DMS114 treated with DMSO at 0.1 percent for 48 hours (cell line): ENCODE results near the gene SUV39H2.
A peak's percentile ranks its signal among the peaks of the same experiment; 100 is the strongest.
"Not testable (repeated sequence)": the region's sequence is repeated elsewhere in the genome, so short reads cannot be mapped to it uniquely, and the experiment has no call there.

ENCODE experiments used
- DNase-seq: peaks from one replicate; lab custom pipeline; 2025; ENCODE audit not compliant: unreplicated experiment; lab: John Stamatoyannopoulos, UW

Gene SUV39H2

DNA sequence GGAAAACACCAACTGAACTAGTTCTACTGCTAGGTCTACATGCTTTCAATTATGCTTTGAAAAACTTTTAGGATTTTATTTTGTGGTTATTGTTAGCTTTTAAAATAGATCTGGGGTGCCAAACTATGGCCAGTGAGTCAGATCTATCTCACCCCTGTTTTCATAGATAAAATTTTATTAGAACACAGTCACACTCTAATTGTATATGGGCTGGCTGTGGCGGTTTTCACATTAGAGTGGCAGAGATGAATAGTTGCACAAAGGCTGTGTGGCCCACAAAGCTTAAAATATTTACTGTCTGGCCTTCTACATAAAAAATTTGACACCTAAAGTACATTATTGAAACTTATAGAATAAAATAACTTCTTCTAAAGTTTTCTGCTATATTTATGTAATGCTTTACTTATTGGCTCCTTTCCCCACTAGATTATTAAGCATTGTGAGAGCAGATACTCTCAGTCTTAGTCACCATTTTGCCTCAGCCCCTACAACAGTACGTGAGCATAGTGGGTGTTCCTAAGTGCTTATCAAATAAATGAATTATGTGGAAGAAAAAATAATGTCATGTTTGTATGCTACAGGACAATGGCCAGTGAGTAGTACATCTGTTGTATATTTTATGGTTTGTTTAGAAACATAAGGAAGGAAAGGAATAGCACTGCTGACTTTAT, 5.4 kb upstream of the SUV39H2 start:
- DNase-seq, result no peak

DNA sequence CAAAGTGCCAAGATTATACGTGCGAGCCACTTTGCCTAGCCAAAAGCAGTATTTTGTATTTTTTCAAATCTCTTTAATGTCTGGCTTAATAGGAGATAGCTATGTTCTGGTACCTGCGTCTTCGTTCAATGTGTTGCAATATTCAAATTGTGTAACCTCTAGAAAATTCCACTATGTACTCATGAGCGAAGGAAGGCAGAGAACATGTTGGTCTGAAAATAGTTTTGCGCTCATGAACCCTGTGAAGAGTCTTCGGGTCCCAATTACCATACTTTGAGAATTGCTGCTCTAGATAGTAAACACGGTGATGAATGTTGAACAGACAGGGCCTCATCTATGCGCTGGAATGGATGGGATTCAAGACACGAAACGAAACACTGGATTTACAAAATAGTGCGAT, 2.7 kb upstream of the SUV39H2 start:
- DNase-seq, result no peak

DNA sequence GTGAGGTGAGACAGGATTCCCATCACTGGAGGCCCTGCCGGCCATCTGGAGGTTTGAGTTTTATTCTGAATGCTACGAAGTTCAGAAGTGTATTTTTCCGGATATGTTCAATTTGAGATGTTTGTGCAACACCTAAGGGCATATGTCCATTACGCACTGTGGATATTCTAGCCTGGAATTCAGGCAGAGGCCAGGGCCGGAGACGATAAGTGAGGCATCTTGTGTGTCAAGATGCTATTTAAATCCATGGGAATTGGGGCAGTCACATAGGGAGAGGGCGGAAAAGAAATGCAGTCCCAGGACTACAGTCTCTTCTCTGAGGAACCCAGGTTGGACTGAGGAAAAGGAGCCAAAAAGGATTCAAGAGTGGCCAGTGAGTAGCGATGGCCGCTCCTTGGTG, 1.9 kb upstream of the SUV39H2 start:
- no peak for DNase-seq

DNA sequence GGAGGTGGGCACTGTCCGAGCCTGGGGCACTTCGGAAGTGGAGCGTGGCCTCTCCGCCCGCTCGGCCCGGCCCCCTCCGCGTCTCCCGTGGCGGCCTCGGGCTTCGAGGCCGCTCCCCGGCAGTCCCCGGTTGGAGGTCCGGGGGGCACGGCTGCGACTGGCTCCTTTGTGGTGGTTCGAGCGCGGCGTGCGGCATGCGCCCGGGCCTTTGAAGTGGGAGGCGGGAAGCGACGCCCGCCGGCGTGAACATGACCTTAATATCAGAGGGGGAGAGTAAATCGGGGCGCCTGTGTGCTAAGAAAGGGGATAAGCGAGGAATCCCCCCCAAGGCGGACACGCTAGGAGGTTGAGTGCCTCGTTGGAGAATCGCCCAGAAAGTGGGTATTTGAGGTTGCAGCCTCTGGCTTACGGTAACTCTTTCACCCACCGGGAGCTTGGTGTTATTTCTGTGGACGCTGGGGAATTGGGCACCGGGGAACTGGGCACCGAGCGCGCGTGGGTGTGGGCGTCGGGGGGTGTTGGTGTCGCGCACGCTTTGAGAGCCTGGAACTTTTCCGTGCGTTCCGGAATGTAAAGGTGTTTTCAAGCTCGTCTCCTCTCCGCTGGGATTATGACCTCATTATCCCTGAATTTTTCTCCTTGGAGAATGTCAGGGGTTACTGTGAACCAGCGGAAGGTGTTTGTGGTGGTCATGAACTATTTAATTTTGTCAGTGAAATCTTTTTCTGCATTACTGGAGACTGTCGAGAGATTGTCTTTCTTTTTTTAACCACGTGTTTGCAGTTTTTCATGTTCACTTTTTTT, 660 bp downstream of the SUV39H2 start:
- DNase-seq, result no peak

DNA sequence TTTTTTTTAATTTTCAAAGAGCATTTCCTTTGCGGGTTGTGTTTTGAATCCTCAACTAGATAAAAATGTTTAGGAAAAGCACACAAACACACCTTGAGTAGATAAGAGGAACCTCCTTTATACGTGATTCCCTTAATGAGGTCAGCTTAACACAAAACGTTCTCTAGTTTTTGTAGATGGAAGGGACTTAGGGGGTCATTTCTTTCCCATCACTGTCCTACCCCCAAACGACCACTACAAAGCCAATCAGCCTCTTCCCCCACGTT, 1.2 kb downstream of the SUV39H2 start:
- DNase-seq, result no peak

DNA sequence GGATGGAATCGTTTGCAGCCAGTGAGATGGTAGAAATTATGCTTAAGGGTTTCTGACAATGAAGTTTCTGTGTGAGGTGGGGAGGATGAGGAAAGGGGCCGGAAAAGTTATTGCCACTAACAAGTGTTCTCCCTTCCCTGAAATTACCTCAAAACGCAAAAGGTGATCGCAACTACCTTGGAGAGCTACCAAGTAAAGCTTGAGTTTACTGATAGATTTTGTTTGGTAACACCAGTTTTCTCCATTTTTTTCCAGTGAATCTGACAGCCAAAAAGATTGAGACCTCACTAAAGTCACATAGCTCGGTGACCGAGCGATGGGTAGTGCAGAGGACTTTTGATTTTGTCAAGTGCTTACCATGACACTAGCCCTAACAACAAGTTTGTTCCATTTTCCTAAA, 1.6 kb downstream of the SUV39H2 start:
- no peak for DNase-seq

DNA sequence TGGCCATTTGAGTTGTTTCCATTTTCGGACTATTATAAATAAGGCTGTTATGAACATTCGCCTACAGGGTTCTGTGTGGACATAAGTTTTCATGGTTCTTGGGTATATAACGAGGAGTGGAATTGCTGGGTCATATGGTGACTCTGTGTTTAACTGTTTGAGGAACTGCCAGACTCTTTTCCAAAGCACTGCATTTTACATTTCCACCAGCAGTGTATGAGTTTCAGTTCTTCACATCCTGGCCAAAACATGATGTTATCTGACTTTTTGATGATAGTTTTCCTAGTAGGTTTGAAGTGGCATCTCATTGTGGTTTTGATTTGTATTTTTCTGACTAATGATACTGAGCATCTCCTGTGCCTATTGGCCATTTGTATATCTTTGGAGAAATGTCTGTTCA, 5.4 kb downstream of the SUV39H2 start:
- no peak for DNase-seq

DNA sequence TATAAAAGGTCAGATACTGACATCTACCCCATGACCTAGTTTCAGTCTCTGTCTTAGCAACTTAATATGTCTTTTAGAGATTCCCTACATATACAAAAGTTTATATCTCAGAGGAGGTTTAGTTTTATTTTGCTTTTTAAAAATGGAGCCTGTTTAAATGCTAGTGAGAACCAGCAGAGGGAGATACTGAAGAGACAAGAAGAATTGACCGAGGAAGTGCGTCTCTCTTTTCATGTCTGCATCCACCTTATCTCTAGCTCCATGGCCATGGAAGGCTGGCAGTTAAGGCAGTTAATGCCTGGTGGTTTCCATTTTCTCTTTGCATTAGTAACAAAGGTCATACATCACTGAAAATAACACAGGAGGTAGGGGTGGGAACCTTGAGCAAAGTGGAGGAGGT, 10.7 kb downstream of the SUV39H2 start:
- peak; percentile 22 for DNase-seq

DNA sequence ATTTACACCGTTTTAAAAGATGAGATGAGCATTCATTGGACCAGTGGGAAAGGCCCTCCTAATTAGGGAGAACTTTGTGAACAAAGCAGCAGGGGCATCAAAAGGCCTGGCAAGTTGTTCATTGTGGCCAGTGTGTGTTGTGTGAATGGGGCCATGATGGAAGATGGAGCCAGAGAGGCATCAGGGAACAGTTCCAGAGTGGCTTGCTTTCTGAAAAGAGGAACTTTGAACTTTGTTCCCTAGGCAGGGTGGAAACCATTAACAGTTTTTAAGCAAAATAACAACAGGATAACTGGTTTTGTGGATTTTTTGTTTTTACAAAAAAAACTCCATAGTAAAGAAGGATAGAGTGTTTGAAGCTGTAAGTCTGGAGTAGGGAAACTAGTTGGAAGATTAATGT, 12.5 kb downstream of the SUV39H2 start:
- DNase-seq, result no peak

DNA sequence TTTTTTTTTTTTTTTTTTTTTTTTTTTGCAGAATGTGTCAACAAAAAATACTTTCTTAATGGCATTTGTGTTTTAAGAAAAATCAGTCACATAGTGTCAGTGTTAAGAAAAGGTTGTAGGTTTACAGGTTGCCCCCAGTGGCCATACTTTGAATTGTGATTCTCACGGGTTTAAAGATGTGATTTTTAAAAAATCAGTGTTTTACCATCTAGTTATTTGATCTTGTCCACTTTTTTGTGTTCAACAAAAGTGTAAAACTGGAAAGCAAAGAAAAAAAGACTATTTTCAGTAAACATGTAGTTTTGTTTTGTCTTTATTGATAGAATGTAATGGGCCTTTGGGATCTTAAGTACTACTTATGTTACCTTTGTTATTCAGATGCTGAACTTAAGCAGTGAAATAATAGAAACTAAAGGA, 25.7 kb downstream of the SUV39H2 start:
- peak; percentile 22 for DNase-seq

DNA sequence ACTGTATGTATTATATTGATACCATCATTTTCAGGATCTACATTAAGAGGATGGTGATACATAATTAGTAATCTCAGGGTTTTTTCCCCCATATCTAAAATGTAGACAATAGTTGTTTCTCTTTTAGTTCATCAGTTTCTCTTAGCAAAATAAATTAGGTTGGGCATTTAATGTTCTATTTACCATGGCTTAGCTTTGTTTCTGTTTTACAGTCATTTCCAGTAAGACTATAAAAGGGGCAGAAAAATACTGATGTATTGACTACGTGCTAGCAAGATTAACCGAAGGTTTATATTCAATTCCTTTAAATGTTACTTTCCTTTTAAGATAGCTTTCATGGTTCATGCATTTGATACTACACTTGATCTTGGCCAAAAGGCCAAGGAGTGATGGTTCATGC, 26.2 kb downstream of the SUV39H2 start:
- DNase-seq, result no peak

DNA sequence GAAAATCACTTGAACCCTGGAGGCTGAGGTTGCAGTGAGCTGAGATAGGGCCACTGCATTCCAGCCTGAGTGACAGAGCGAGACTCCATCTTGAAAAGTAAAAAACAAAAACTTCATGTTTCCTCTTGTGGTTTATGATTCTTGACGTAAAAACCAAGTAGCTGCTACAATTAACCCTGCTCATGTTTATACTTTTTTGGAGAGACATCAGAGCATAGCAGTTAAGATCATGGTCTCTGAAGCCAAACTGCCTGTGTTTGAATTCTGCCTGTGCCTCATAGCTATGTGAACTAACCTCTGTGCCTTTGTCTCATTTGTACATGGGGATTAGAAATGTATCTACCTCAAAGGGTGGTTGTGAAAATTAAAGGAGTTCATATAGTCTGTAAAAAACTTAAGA, 27.2 kb downstream of the SUV39H2 start:
- no peak for DNase-seq

DNA sequence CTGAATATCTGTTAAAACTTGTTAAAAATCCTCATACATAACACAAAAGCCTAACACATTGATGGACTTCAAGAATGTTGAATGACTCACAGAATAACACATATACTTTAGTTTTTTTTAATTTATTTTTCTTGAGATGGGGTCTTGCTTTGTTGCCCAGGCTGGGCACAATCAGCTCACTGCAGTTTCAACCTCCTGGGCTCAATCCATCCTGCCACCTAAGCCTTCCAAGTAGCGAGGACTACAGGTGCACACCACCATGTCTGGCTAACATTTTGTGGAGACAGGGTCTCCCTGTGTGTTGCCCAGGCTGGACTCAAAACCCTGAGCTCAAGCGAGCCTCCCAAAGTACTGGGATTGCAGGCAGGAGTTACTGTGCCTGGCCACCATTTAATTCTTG, 28.1 kb downstream of the SUV39H2 start:
- no peak for DNase-seq

DNA sequence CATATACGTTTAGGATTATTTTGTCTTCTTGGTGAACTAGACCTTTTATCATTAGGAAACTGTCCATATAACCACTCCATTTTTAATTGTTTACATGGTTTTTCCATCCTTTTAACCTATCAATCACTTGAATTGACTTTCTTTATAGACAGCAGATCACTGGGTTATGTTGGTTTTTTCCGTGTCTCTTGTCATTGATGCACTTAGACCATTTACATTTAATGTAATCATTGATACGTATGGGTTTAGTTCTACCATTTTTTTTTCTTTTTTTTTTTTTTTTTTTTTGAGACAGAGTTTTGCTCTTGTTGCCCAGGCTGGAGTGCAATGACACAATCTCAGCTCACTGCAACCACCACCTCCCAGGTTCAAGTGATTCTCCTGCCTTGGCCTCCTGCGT, 28.9 kb downstream of the SUV39H2 start:
- DNase-seq, result not testable (repeated sequence)

DNA sequence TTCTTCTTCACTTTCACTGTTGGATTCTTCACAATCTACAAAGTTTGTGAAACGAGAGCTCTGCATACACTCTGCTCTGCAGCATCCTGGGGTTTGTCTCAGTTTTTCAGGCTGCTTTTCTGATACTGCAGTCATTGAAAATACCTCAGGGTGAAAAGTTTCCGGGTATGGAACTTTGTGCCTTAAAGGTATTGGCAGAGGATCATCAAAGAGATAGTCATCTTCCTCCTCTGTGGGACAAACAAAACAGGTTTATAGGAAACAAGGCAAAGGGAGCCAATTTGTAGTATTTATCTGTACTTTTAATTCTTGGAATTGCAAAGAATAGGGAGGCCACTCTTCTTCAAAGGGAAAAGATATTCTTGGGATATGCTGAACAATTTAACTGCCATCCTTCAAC, 30.4 kb downstream of the SUV39H2 start:
- DNase-seq, result no peak

DNA sequence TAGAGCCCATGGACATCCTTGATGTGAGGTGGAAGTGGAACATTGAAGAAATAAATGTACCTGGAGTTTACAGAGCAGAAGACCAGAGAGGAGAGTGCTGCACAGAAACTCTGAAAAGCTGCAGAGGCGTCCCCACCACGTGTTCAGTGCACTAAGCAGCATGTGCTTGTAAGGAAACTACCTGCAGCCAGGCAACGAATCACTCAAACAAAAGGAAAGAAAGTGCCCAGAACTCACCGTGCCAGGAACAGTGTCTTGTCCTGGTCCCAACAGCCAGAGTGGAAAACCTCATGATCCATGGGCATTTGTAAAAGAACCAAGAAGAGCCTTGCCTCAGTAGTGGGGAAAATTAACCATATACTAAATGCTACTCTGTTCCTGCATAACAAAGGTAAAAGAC, 32.3 kb downstream of the SUV39H2 start:
- DNase-seq, result no peak

DNA sequence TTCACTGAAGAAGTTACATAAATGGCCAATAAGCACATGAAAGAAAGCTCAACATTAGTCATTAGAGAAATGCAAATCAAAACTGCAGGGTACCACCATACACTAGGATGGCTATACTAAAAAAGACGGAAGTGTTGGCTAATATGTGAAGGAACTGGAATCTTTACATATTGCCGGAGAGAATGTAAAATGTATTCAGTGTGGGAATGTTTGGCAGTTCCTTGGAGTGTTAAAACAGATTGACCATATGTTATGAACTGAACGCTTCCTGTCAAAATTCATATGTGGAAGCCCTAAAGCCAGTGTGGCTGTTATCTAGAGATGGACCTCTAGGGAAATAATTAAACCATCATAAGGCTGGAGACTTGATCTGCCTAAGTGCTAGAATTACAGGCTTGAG, 33.1 kb downstream of the SUV39H2 start:
- DNase-seq, result no peak

DNA sequence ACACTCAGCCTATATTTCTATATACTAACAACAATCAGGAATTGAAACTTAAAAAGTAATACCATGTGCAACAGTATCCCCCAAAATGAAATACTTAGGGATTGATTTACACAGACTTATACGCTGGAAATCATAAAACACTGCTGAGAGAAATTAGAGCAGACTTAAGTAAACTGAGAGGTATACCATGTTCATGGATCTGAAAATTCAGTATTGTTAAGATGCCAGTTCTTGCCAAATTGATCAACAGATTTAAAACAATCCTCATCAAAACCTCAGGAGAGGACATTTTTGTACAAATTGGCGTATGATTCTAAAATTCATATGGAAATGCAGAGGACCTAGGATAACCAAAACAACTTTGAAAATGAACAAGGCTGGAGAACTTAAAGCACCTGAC, 37.9 kb downstream of the SUV39H2 start:
- no peak for DNase-seq

DNA sequence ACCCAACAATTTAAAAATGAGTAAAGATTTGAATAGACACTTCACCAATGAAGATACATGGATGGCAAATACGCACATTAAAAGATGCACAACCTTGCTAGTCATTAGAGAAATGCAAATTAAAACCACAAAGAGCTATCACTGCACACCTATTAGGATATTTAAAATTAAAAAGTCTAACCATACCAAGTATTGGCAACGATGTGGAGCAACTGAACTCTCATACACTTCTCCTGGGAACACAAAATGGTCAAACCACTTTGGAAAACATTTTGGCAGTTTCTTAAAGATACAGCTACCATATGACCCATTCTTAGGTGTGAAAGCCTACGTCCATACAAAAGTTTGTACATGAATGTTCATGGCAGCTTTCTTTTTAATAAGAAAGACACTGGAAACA, 39.2 kb downstream of the SUV39H2 start:
- no peak for DNase-seq

DNA sequence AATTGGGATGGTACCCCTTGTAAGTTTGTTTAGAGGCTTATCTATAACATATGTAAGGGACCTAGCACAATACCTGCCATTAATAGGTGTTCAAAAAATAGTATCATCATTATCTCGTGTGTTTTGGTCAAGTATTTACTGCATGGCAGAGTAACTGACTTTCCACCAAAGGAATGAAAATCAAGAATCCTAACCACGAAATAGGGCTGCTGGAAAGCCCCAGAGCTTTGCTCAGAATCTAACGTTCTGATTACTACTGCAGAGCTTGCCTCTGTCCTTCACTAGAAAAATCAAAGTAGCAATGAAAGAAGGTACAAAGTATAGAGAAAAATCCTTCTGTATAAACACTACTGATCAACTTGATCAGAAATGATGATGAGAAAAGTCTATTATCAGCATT, 40.3 kb downstream of the SUV39H2 start:
- no peak for DNase-seq

DNA sequence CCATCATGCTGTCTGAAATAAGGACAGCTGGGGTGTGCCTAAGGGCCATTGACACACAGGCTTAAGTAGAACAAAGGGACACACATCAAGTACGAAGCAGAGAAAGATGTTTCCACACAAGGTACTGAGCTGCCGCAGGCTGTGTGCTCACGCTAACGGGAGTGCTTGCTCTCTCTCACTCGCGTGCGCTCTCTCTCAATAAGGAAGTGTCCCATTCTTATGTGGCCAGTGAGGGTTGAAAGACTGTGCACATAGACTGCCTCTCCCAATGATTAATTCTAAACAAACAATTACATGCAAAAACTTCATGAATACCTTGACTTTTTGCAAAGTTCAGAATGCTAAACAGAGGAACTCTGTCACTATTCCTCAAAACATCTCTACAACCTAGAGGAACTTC, 45.3 kb downstream of the SUV39H2 start:
- no peak for DNase-seq

DNA sequence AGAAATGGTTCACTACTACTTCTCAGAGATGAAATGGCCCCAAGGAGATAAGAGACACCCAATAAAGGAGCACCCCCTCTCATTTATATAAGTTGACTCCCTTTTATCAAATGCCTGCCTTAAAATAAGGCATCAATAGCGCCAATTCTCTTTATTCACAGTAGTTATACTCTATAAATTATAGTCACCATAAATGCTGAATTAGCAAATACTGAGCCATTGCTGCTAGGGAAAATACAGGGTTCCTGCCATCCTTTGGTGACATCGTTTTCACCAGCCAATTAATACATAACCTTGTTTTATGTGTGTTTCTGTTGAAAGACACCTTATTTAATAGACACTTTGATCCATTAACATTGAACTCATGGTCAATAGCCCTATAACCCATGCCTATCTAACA, 46.6 kb downstream of the SUV39H2 start:
- no peak for DNase-seq

DNA sequence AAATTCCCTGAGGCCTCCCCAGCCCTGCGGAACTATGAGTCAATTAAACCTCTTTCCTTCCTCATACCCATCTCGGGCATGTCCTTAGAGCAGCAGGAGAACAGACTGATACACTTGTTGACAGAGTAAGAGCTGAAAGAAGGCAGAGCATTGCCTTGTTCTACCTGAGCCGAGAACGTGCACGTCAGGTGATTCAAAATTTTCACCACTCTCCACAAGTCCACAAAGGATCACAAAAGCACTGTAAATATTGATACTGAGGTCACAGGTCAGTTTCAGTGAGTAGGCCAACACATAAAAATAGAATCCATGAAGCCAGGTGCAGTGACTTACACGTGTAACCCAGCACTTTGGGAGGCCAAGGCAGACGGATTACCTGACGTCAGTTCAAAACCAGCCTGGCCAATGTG, 47.4 kb downstream of the SUV39H2 start:
- no peak for DNase-seq
